OCI-LY3 (cell line): ENCODE data around the gene SLCO2A1.

ENCODE experiments used
- H2AFZ ChIP-seq: fragments of 200-600, 300-600 bp; shearing (Covaris generic); 2 replicates; pipeline ENCODE4 v1.6.0; 2014; ENCODE audit warnings: antibody characterized with exemption, low read depth, low read length
- H3K27ac ChIP-seq: fragments of 200-600, 300-600 bp; sonication (generic); 2 replicates; pipeline ENCODE4 v1.5.1; 2014; ENCODE audit warnings: mild to moderate bottlenecking, low read length, moderate library complexity, mixed read lengths
- H3K27me3 ChIP-seq: fragments of 200-600, 300-600 bp; sonication (generic); 2 replicates; pipeline ENCODE4 v1.6.1; 2014; ENCODE audit warnings: low read depth, low read length, mixed read lengths
- H3K36me3 ChIP-seq: fragments of 200-600, 300-600 bp; sonication (generic); replicated peaks from 2 replicates; pipeline ENCODE3; 2014; ENCODE audit warnings: low read depth, low read length, mixed read lengths
- H3K4me1 ChIP-seq: fragments of 300-600, 200-600 bp; sonication (generic); 2 replicates; pipeline ENCODE4 v1.6.1; 2014; ENCODE audit warnings: low read length, mixed read lengths
- H3K4me2 ChIP-seq: fragments of 200-600, 300-600 bp; sonication (generic); 2 replicates; pipeline ENCODE4 v1.6.1; 2014; ENCODE audit warnings: low read length, mixed read lengths
- H3K4me3 ChIP-seq: fragments of 300-600, 200-600 bp; sonication (generic); 2 replicates; pipeline ENCODE4 v1.5.1; 2014; ENCODE audit warnings: antibody characterized with exemption, mild to moderate bottlenecking, low read length, moderate library complexity
- H3K79me2 ChIP-seq: fragments of 300-600, 200-600 bp; shearing (Covaris generic); 2 replicates; pipeline ENCODE4 v1.6.1; 2014; ENCODE audit warnings: mild to moderate bottlenecking, low read length, mixed read lengths
- H3K9ac ChIP-seq: fragments of 300-600, 200-600 bp; shearing (Covaris generic); 2 replicates; pipeline ENCODE4 v1.6.0; 2014; ENCODE audit warnings: mild to moderate bottlenecking, low read length, moderate library complexity
- H3K9me3 ChIP-seq: fragments of 200-600, 300-600 bp; shearing (Covaris generic); 2 replicates; pipeline ENCODE4 v1.6.1; 2014; ENCODE audit warnings: low read length, mixed read lengths; ENCODE audit not compliant: insufficient read depth
- H4K20me1 ChIP-seq: fragments of 200-600, 300-600 bp; sonication (generic); 2 replicates; pipeline ENCODE4 v1.6.1; 2016; ENCODE audit warnings: low read length, mixed read lengths; ENCODE audit not compliant: insufficient read depth
- EZH2phosphoT487 ChIP-seq: fragments of 200-600 bp; shearing (Covaris generic); IDR thresholded peaks from 2 replicates; pipeline ENCODE4 v1.6.1; 2018; ENCODE audit warnings: antibody characterized with exemption, mixed run types, low read depth
- TF ChIP-seq, protein P1 (sequence below): fragments of 200-600, 300-600 bp; sonication (generic); IDR thresholded peaks from 2 replicates; pipeline ENCODE4 v1.5.1; 2014; ENCODE audit warnings: antibody characterized with exemption, low read length, low read depth

The SLCO2A1 gene

DNA sequence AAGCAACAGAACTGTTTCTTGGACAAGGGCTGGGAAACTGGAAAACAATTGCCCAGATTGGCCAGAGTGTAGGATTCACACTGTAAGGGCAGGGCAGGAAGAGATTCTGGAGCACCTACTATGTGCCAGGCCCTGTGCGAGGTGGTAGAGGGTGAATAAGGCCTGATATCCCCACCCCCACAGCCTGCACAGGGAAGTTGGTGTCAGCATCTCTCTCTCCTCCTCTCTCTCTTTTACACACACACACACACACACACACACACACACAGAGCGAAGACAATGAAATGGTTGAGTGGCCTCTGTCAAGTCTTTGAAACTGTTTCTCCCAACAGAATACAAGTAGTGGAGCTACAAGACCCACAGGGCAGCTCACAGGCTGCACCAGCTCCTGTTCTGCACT lies 47.1 kb upstream of the SLCO2A1 start:
- Histone ChIP-seq H3K27ac (no peak overlapping the region), H3K4me2 (no peak overlapping the region), H3K9ac (no peak overlapping the region), H2AFZ (no peak overlapping the region), H3K4me3 (no peak overlapping the region), H3K27me3 (no peaks in the 10 kb centered on the region; the same call in 1 of the 2 replicates), H4K20me1 (no peaks in the 10 kb centered on the region), H3K4me1 (no peaks in the 10 kb centered on the region), H3K79me2 (no peaks in the 10 kb centered on the region), H3K36me3 (no peaks in the 10 kb centered on the region), H3K9me3 (no peaks in the 10 kb centered on the region)
- TF ChIP-seq, protein P1, sequence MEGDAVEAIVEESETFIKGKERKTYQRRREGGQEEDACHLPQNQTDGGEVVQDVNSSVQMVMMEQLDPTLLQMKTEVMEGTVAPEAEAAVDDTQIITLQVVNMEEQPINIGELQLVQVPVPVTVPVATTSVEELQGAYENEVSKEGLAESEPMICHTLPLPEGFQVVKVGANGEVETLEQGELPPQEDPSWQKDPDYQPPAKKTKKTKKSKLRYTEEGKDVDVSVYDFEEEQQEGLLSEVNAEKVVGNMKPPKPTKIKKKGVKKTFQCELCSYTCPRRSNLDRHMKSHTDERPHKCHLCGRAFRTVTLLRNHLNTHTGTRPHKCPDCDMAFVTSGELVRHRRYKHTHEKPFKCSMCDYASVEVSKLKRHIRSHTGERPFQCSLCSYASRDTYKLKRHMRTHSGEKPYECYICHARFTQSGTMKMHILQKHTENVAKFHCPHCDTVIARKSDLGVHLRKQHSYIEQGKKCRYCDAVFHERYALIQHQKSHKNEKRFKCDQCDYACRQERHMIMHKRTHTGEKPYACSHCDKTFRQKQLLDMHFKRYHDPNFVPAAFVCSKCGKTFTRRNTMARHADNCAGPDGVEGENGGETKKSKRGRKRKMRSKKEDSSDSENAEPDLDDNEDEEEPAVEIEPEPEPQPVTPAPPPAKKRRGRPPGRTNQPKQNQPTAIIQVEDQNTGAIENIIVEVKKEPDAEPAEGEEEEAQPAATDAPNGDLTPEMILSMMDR = no peak
- TF ChIP-seq EZH2phosphoT487 = no peak

DNA sequence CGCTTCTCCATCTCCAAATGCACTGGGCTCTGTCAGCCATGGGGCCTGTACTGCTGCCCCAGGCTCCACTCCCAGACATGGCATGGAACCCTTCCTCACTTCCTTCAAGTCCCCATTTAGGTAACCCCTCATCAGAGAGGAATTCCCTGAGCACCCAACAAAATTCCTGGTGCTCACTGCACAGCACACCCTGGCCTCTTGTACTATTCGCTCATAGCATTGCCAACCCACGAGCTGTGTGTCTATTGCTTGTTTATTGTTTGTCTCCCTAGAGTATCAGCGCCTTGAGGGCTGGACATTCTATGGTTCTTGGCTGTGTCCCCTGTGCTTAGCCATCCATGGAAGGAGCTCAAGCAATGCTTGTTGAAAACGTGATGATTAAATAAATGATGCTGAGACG lies 46.1 kb upstream of the SLCO2A1 start:
- Histone ChIP-seq H3K9ac (no peak overlapping the region), H3K36me3 (no peaks in the 10 kb centered on the region), H3K27ac (no peak overlapping the region), H3K79me2 (no peaks in the 10 kb centered on the region), H3K4me2 (no peak overlapping the region), H4K20me1 (no peaks in the 10 kb centered on the region), H3K9me3 (no peaks in the 10 kb centered on the region), H3K27me3 (no peaks in the 10 kb centered on the region; the same call in 1 of the 2 replicates), H2AFZ (no peak overlapping the region), H3K4me1 (no peaks in the 10 kb centered on the region), H3K4me3 (no peak overlapping the region)
- TF ChIP-seq, protein P1 = no peak
- TF ChIP-seq EZH2phosphoT487 = no peak

DNA sequence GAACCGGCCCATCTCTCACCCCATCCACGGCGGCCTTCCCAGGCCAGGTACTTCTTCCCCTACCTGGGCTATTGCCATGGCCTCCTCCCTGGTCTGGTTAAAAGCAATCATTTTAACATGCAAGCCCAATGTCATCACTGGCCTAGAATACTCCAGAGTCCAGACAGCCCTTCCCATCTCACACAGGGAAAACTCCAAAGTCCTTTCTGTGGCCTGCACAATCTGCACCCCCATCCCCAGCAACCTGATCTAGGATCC lies 45.8 kb upstream of the SLCO2A1 start:
- Histone ChIP-seq H3K27ac (no peak overlapping the region), H4K20me1 (no peaks in the 10 kb centered on the region), H3K79me2 (no peaks in the 10 kb centered on the region), H3K27me3 (no peaks in the 10 kb centered on the region; the same call in 1 of the 2 replicates), H3K4me1 (no peaks in the 10 kb centered on the region), H3K36me3 (no peaks in the 10 kb centered on the region), H3K4me3 (no peak overlapping the region), H3K9ac (no peak overlapping the region), H3K9me3 (no peaks in the 10 kb centered on the region), H2AFZ (no peak overlapping the region), H3K4me2 (no peak overlapping the region)
- no peak for TF ChIP-seq EZH2phosphoT487
- TF ChIP-seq, protein P1 = no peak

DNA sequence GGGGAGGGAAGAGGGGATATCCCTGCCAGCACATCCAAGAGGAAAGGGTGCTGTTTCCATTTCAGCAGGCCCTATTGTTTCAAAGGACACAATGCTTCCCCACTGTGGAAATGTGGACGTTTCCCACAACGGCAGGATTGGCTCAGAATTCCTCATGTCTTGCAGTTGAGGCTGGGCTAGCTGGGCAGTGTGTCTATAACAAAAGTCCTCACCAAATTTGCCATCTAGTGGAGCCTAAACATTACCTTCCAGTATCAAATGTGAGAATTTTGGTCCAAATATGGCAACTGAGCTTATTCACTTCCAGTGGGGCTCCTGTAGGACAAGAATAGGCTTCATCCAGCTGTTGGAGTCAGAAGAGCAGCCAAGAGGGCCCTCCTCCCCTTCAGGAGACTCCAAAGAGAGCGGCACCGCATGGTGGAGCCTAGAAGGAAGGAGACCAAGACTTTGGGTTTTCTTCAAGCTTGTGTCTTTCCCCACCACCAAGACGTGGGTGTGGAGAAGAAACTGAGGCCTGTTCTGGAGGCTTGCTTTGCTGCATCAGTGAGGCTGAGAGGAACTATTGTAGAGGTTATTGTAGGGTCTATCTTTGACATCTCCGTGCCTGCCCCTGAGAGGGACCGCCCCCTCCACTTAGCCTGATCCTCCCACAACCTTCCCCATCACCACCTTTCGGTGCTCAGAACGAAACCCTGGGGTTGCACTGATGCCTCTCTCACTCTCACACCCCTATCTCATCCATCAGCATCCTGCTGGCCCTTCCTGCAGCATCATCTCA lies 45.3 kb upstream of the SLCO2A1 start:
- H4K20me1 ChIP-seq = no peaks in the 10 kb centered on the region
- H3K4me2 ChIP-seq = no peak overlapping the region
- H3K27me3 ChIP-seq = no peaks in the 10 kb centered on the region; the same call in 1 of the 2 replicates
- no peaks in the 10 kb centered on the region for H3K4me1 ChIP-seq
- H3K9ac ChIP-seq = no peak overlapping the region
- H2AFZ ChIP-seq = no peak overlapping the region
- H3K79me2 ChIP-seq = no peaks in the 10 kb centered on the region
- TF ChIP-seq EZH2phosphoT487 = no peak
- TF ChIP-seq, protein P1 = no peak
- no peaks in the 10 kb centered on the region for H3K9me3 ChIP-seq
- H3K4me3 ChIP-seq = no peak overlapping the region
- no peak overlapping the region for H3K27ac ChIP-seq
- H3K36me3 ChIP-seq = no peaks in the 10 kb centered on the region
